H1 (cell line): ENCODE measurements around the gene G6PC1. TPM values are rescaled to one million over a fixed set of nuclear protein-coding genes. Genes with fewer than 3 reads are reported as not detected.

Source experiments
- CBX8 ChIP-seq: fragments of 300-800, 300-1000 bp; sonication (generic); IDR thresholded peaks from 2 replicates; pipeline ENCODE4 v1.7.1; 2016; ENCODE audit warnings: low read depth, low read length, borderline replicate concordance
- KDM1A ChIP-seq: fragments of 200-600, 300-600 bp; sonication (generic); IDR thresholded peaks from 2 replicates; pipeline ENCODE4 v1.7.1; 2016; ENCODE audit warnings: mild to moderate bottlenecking, low read length, borderline replicate concordance
- ZNF274 ChIP-seq: IDR thresholded peaks from 2 replicates; pipeline ENCODE4 v1.7.0; 2012; ENCODE audit warnings: low read length, borderline replicate concordance; ENCODE audit errors: extremely low read depth
- polyA plus RNA-seq, 7 experiments: library from polyadenylated mRNA; depleted of rRNA in 3 of 7; stranded (reverse) in 5 of 7; unstranded in 2 of 7; fragments of >200 nt in 5 of 7; fragments of 200-250 nt in 2 of 7; gene quantifications; 1 replicate in 5 of 7; 2 replicates in 1 of 7; 4 replicates in 1 of 7; pipeline versions ENCODE4 v1.2.1 to v1.2.3, GENCODE V29; 2011 to 2013; ENCODE audit warnings: missing spikeins in 2 of 7, mixed read lengths in 2 of 7
- small RNA-seq: library from polyadenylated mRNA; stranded (forward); fragments of <200 nt; extraction: miRNeasy Mini kit (QIAGEN cat#:217004); gene quantifications from one replicate; pipeline ENCODE3, GENCODE V24; 2013; ENCODE audit not compliant: insufficient read depth
- total RNA-seq: library from RNA; stranded (reverse); fragmentation: NEBNext Ultra II Directional; extraction: Animal tissue kit (Norgen Biotek cat#: 25700); gene quantifications from 2 replicates; pipeline ENCODE4 v1.2.1, GENCODE V29; 2021
- TF ChIP-seq, protein P1 (sequence below): IDR thresholded peaks from 2 replicates; pipeline ENCODE4 v1.6.1; 2012; ENCODE audit warnings: inconsistent platforms
- TF ChIP-seq, protein P2 (sequence below), 3 experiments: IDR thresholded peaks; 1 replicate in 2 of 3; 2 replicates in 1 of 3; pipeline versions ENCODE4 v1.5.1 to v1.6.1; 2011; ENCODE audit warnings: low read length in 3 of 3, mild to moderate bottlenecking in 3 of 3, inconsistent platforms in 2 of 3, low read depth in 1 of 3, moderate library complexity in 1 of 3; ENCODE audit not compliant: insufficient read depth in 1 of 3; ENCODE audit errors: control extremely low read depth in 1 of 3
- TF ChIP-seq, protein P3 (sequence below): IDR thresholded peaks from 2 replicates; pipeline ENCODE4 v1.6.1; 2011; ENCODE audit warnings: low read length, improper control_type of control experiment

Gene G6PC1
- total and polyA plus RNA-seq, 2 of the 8 experiments (the other 6 are each of a cell fraction or from before 2014, with no cell fraction given): 0.02 TPM; not detected in 1

- TF ChIP-seq, protein P1, sequence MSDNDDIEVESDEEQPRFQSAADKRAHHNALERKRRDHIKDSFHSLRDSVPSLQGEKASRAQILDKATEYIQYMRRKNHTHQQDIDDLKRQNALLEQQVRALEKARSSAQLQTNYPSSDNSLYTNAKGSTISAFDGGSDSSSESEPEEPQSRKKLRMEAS: no peak
- TF ChIP-seq ZNF274 (no peak), CBX8 (no peak), KDM1A (no peak)
- TF ChIP-seq, protein P2, sequence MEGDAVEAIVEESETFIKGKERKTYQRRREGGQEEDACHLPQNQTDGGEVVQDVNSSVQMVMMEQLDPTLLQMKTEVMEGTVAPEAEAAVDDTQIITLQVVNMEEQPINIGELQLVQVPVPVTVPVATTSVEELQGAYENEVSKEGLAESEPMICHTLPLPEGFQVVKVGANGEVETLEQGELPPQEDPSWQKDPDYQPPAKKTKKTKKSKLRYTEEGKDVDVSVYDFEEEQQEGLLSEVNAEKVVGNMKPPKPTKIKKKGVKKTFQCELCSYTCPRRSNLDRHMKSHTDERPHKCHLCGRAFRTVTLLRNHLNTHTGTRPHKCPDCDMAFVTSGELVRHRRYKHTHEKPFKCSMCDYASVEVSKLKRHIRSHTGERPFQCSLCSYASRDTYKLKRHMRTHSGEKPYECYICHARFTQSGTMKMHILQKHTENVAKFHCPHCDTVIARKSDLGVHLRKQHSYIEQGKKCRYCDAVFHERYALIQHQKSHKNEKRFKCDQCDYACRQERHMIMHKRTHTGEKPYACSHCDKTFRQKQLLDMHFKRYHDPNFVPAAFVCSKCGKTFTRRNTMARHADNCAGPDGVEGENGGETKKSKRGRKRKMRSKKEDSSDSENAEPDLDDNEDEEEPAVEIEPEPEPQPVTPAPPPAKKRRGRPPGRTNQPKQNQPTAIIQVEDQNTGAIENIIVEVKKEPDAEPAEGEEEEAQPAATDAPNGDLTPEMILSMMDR (IDR thresholded peaks at IDR 0.05; ENCODE audit: control extremely low read depth in 1 of 3, insufficient read depth in 1 of 3, low read depth in 1 of 3, low read length in 3 of 3): no peak
- TF ChIP-seq, protein P3, sequence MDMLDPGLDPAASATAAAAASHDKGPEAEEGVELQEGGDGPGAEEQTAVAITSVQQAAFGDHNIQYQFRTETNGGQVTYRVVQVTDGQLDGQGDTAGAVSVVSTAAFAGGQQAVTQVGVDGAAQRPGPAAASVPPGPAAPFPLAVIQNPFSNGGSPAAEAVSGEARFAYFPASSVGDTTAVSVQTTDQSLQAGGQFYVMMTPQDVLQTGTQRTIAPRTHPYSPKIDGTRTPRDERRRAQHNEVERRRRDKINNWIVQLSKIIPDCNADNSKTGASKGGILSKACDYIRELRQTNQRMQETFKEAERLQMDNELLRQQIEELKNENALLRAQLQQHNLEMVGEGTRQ: no peak
Observed at GRCh38 chr17:42950044-42950783, 49.6 kb downstream of the G6PC1 start (continued).

Small RNA genes lying within 50 kb of the gene (small RNA-seq; reads per million reads assigned to genes)
- not detected for gene RF00561
- gene RNU6-287P: not detected

Other genes with a start within 250 kb of the G6PC1 start
- 13.0 and 14.8 TPM in 2 replicates for gene TUBG2, start 241.5 kb upstream of the G6PC1 start, total RNA-seq
- gene TUBG2, start 241.5 kb upstream of the G6PC1 start, polyA plus RNA-seq (2011; rRNA removed): 16.6 and 31.2 TPM in 2 replicates
- gene PLEKHH3, start 223.8 kb upstream of the G6PC1 start, total RNA-seq: 11.1 and 13.7 TPM in 2 replicates
- gene PLEKHH3, start 223.8 kb upstream of the G6PC1 start, polyA plus RNA-seq (2011; rRNA removed): 13.5 and 23.7 TPM in 2 replicates
- gene CCR10, start 219.0 kb upstream of the G6PC1 start, total RNA-seq: 0.75 and 1.1 TPM in 2 replicates
- gene CCR10, start 219.0 kb upstream of the G6PC1 start, polyA plus RNA-seq (2011; rRNA removed): 4.0 and 5.7 TPM in 2 replicates
- 4.7 and 5.2 TPM in 2 replicates for gene CNTNAP1, start 218.3 kb upstream of the G6PC1 start, total RNA-seq
- 10.0 and 13.5 TPM in 2 replicates for gene CNTNAP1, start 218.3 kb upstream of the G6PC1 start, polyA plus RNA-seq (2011; rRNA removed)
- 18.5 and 20.8 TPM in 2 replicates for gene EZH1, start 155.8 kb upstream of the G6PC1 start, total RNA-seq
- 17.4 and 22.9 TPM in 2 replicates for gene EZH1, start 155.8 kb upstream of the G6PC1 start, polyA plus RNA-seq (2011; rRNA removed)
- gene RAMP2, start 139.6 kb upstream of the G6PC1 start, total RNA-seq: 12.0 and 13.4 TPM in 2 replicates
- gene RAMP2, start 139.6 kb upstream of the G6PC1 start, polyA plus RNA-seq (2011; rRNA removed): 41.5 and 41.7 TPM in 2 replicates
- 83.9 and 88.2 TPM in 2 replicates for gene VPS25, start 127.3 kb upstream of the G6PC1 start, total RNA-seq
- 150 and 188 TPM in 2 replicates for gene VPS25, start 127.3 kb upstream of the G6PC1 start, polyA plus RNA-seq (2011; rRNA removed)
- gene WNK4, start 120.2 kb upstream of the G6PC1 start, total RNA-seq: 1.2 and 1.7 TPM in 2 replicates
- 0.21 and 0.86 TPM in 2 replicates for gene WNK4, start 120.2 kb upstream of the G6PC1 start, polyA plus RNA-seq (2011; rRNA removed)
- 68.4 and 71.2 TPM in 2 replicates for gene COA3, start 102.1 kb upstream of the G6PC1 start, total RNA-seq
- 137 and 143 TPM in 2 replicates for gene COA3, start 102.1 kb upstream of the G6PC1 start, polyA plus RNA-seq (2011; rRNA removed)
- gene CNTD1, start 101.9 kb upstream of the G6PC1 start, total RNA-seq: not detected in 2 replicates
- 0.08 TPM in 1 of 2 replicates, not detected in the other for gene CNTD1, start 101.9 kb upstream of the G6PC1 start, polyA plus RNA-seq (2011; rRNA removed)
- gene BECN1, start 76.5 kb upstream of the G6PC1 start, total RNA-seq: 55.4 and 64.2 TPM in 2 replicates
- gene BECN1, start 76.5 kb upstream of the G6PC1 start, polyA plus RNA-seq (2011; rRNA removed): 31.5 and 38.8 TPM in 2 replicates
- gene PSME3, start 67.4 kb upstream of the G6PC1 start, total RNA-seq: 223 and 224 TPM in 2 replicates
- gene PSME3, start 67.4 kb upstream of the G6PC1 start, polyA plus RNA-seq (2011; rRNA removed): 109 and 149 TPM in 2 replicates
- gene AOC2, start 56.2 kb upstream of the G6PC1 start, total RNA-seq: 4.0 and 4.2 TPM in 2 replicates
- gene AOC2, start 56.2 kb upstream of the G6PC1 start, polyA plus RNA-seq (2011; rRNA removed): 4.7 and 7.2 TPM in 2 replicates
- gene AOC3, start 49.6 kb upstream of the G6PC1 start, total RNA-seq: 2.1 and 2.7 TPM in 2 replicates
- 2.5 and 4.1 TPM in 2 replicates for gene AOC3, start 49.6 kb upstream of the G6PC1 start, polyA plus RNA-seq (2011; rRNA removed)
- 45.0 and 51.5 TPM in 2 replicates for gene AARSD1, start 63.7 kb downstream of the G6PC1 start, total RNA-seq
- 43.8 and 58.8 TPM in 2 replicates for gene AARSD1, start 63.7 kb downstream of the G6PC1 start, polyA plus RNA-seq (2011; rRNA removed)
- 2.2 and 3.0 TPM in 2 replicates for gene PTGES3L, start 79.3 kb downstream of the G6PC1 start, total RNA-seq
- gene PTGES3L, start 79.3 kb downstream of the G6PC1 start, polyA plus RNA-seq (2011; rRNA removed): 2.6 and 3.6 TPM in 2 replicates
- gene RUNDC1, start 79.8 kb downstream of the G6PC1 start, total RNA-seq: 10.7 and 11.9 TPM in 2 replicates
- gene RUNDC1, start 79.8 kb downstream of the G6PC1 start, polyA plus RNA-seq (2011; rRNA removed): 7.9 and 9.4 TPM in 2 replicates
- 1,415 and 1,425 TPM in 2 replicates for gene RPL27, start 97.6 kb downstream of the G6PC1 start, total RNA-seq
- gene RPL27, start 97.6 kb downstream of the G6PC1 start, polyA plus RNA-seq (2011; rRNA removed): 3,779 and 3,900 TPM in 2 replicates
- gene IFI35, start 106.0 kb downstream of the G6PC1 start, total RNA-seq: 2.0 and 2.5 TPM in 2 replicates
- gene IFI35, start 106.0 kb downstream of the G6PC1 start, polyA plus RNA-seq (2011; rRNA removed): 4.7 and 4.9 TPM in 2 replicates
- 281 and 295 TPM in 2 replicates for gene VAT1, start 121.6 kb downstream of the G6PC1 start, total RNA-seq
- 200 and 269 TPM in 2 replicates for gene VAT1, start 121.6 kb downstream of the G6PC1 start, polyA plus RNA-seq (2011; rRNA removed)
- gene RND2, start 124.4 kb downstream of the G6PC1 start, total RNA-seq: 51.3 and 56.8 TPM in 2 replicates
- 61.4 and 76.2 TPM in 2 replicates for gene RND2, start 124.4 kb downstream of the G6PC1 start, polyA plus RNA-seq (2011; rRNA removed)
- gene BRCA1, start 224.6 kb downstream of the G6PC1 start, total RNA-seq: 39.2 and 40.3 TPM in 2 replicates
- gene BRCA1, start 224.6 kb downstream of the G6PC1 start, polyA plus RNA-seq (2011; rRNA removed): 30.7 and 34.5 TPM in 2 replicates